Breast epithelium (tissue), 4 donors: ENCODE results near the gene ADAMTS19. TPM values are rescaled to one million over a fixed set of nuclear protein-coding genes. Genes with fewer than 3 reads are reported as not detected.
"Not testable (repeated sequence)": the region's sequence is repeated elsewhere in the genome, so short reads cannot be mapped to it uniquely, and the experiment has no call there.

Experiments used
- DNase-seq, 2 donors: peaks; one replicate each; pipeline ENCODE4 v3.0.0-alpha.2; 2019; ENCODE audit warnings: low spot score in 2 of 2
- H3K27ac ChIP-seq, 2 donors: fragments of 200-600 bp; sonication (generic) in 1 of 2; one replicate each; pipeline ENCODE4 v1.5.1; 2016 to 2019; ENCODE audit warnings: mild to moderate bottlenecking in 1 of 2
- H3K27me3 ChIP-seq, 2 donors: fragments of 200-600 bp; sonication (generic) in 1 of 2; one replicate each; pipeline versions ENCODE4 v1.5.1 to v1.6.0; 2017 to 2019; ENCODE audit warnings: control low read depth in 1 of 2, mild to moderate bottlenecking in 1 of 2
- H3K36me3 ChIP-seq: fragments of 200-600 bp; one replicate; pipeline ENCODE4 v1.5.1; 2019
- H3K4me1 ChIP-seq, 2 donors: fragments of 200-600 bp; sonication (generic); one replicate each; pipeline ENCODE4 v1.5.1; 2016 to 2019; ENCODE audit warnings: control low read depth in 1 of 2
- H3K4me3 ChIP-seq, 3 donors: fragments of 200-600 bp; sonication (generic); 1 replicate in 2 of 3; 2 replicates in 1 of 3; pipeline ENCODE4 v1.5.1; 2016 to 2019; ENCODE audit warnings: mild to moderate bottlenecking in 3 of 3, moderate library complexity in 2 of 3
- H3K9me3 ChIP-seq, 2 donors: fragments of 200-600 bp; sonication (generic) in 1 of 2; one replicate each; pipeline ENCODE4 v1.5.1; 2016 to 2019; ENCODE audit warnings: control low read depth in 1 of 2
- CTCF ChIP-seq, 3 donors: fragments of 450-650 bp; IDR thresholded peaks; one replicate each; pipeline ENCODE4 v1.5.1; 2016 to 2017; ENCODE audit warnings: antibody characterized with exemption in 3 of 3, mild to moderate bottlenecking in 3 of 3, moderate library complexity in 3 of 3
- POLR2A ChIP-seq: fragments of 450-650 bp; IDR thresholded peaks from one replicate; pipeline ENCODE4 v1.6.1; 2016; ENCODE audit warnings: antibody characterized with exemption, mild to moderate bottlenecking, moderate library complexity
- POLR2AphosphoS5 ChIP-seq, 3 donors: sonication (generic); formaldehyde crosslinking; IDR thresholded peaks; one replicate each; pipeline ENCODE4 v1.6.1; 2017; ENCODE audit warnings: antibody characterized with exemption in 3 of 3
- intact Hi-C: fragments of 100-400 bp; cut with DNase I; formaldehyde crosslinking; loops from one replicate; pipeline ENCODE4 v1.15.1; 2023; ENCODE audit warnings: low total_unique reads
- total RNA-seq, 3 donors: library from RNA; depleted of rRNA; stranded (reverse); fragments of >200 nt; gene quantifications; one replicate each; pipeline ENCODE4 v1.1.0, GENCODE V29; 2016

Gene ADAMTS19
- total RNA-seq, 3 donors from 2014 or later, result 0.29 to 0.98 TPM; not detected in 1

- intact Hi-C loops, result no loop called here
- Histone ChIP-seq H3K9me3 (no peaks in the 10 kb centered on the region), H3K27ac (no peak overlapping the region), H3K36me3 (no peaks in the 10 kb centered on the region), H3K4me1 (no peaks in the 10 kb centered on the region), H3K27me3 (no peaks in the 10 kb centered on the region), H3K4me3 (no peak overlapping the region)
- no peak for TF ChIP-seq POLR2AphosphoS5 (IDR thresholded peaks at IDR 0.05)
- TF ChIP-seq POLR2A, result no peak
- TF ChIP-seq CTCF (IDR thresholded peaks at IDR 0.05), result no peak
- DNase-seq, result no peak
These were observed 35.1 kb upstream of the ADAMTS19 start for GRCh38 chr5:129425031-129425430.

GRCh38 chr5:129426071-129426470, 34.0 kb upstream of the ADAMTS19 start:
- no peaks in the 10 kb centered on the region for H3K4me1 ChIP-seq
- H3K36me3 ChIP-seq, result no peaks in the 10 kb centered on the region
- no peak overlapping the region for H3K4me3 ChIP-seq
- DNase-seq, result no peak
- no peak overlapping the region for H3K27ac ChIP-seq
- TF ChIP-seq POLR2A, result no peak
- no peaks in the 10 kb centered on the region for H3K27me3 ChIP-seq
- no peaks in the 10 kb centered on the region for H3K9me3 ChIP-seq
- intact Hi-C loops, result no loop called here

GRCh38 chr5:129428636-129429035, 31.5 kb upstream of the ADAMTS19 start:
- intact Hi-C loops, DNase-seq, H3K4me3 ChIP-seq, H3K4me1 ChIP-seq, H3K27me3 ChIP-seq, H3K9me3 ChIP-seq, H3K36me3 ChIP-seq, H3K27ac ChIP-seq: not testable (repeated sequence)

- Histone ChIP-seq H3K4me3 (no peak overlapping the region), H3K27ac (no peak overlapping the region), H3K36me3 (no peaks in the 10 kb centered on the region), H3K4me1 (no peaks in the 10 kb centered on the region), H3K27me3 (no peaks in the 10 kb centered on the region), H3K9me3 (no peaks in the 10 kb centered on the region)
- DNase-seq, result no peak
- TF ChIP-seq POLR2A (no peak), CTCF (IDR thresholded peaks at IDR 0.05) (no peak), POLR2AphosphoS5 (IDR thresholded peaks at IDR 0.05) (no peak)
- intact Hi-C loops, result no loop called here
These were observed 28.7 kb upstream of the ADAMTS19 start for GRCh38 chr5:129431406-129431805.

- no peak for DNase-seq
- Histone ChIP-seq H3K27ac (no peak overlapping the region), H3K27me3 (no peaks in the 10 kb centered on the region), H3K36me3 (no peaks in the 10 kb centered on the region), H3K4me1 (no peaks in the 10 kb centered on the region), H3K4me3 (no peak overlapping the region), H3K9me3 (no peaks in the 10 kb centered on the region)
- intact Hi-C loops, result no loop called here
- no peak for TF ChIP-seq POLR2AphosphoS5 (IDR thresholded peaks at IDR 0.05)
These were observed 21.8 kb upstream of the ADAMTS19 start for GRCh38 chr5:129438322-129438721.

- no peaks in the 10 kb centered on the region for H3K36me3 ChIP-seq
- no peak overlapping the region for H3K4me3 ChIP-seq
- no peak overlapping the region for H3K27ac ChIP-seq
- H3K9me3 ChIP-seq, result no peaks in the 10 kb centered on the region
- intact Hi-C loops, result no loop called here
- DNase-seq, result no peak
- TF ChIP-seq POLR2AphosphoS5 (IDR thresholded peaks at IDR 0.05), result no peak
- no peak for TF ChIP-seq CTCF (IDR thresholded peaks at IDR 0.05)
- no peak for TF ChIP-seq POLR2A
- no peaks in the 10 kb centered on the region for H3K4me1 ChIP-seq
- no peaks in the 10 kb centered on the region for H3K27me3 ChIP-seq
These were observed 19.7 kb upstream of the ADAMTS19 start for GRCh38 chr5:129440424-129440823.

- intact Hi-C loops, result no loop called here
- Histone ChIP-seq H3K27me3 (no peaks in the 10 kb centered on the region), H3K4me3 (no peak overlapping the region), H3K27ac (no peak overlapping the region), H3K36me3 (no peaks in the 10 kb centered on the region), H3K4me1 (no peaks in the 10 kb centered on the region), H3K9me3 (no peaks in the 10 kb centered on the region)
- no peak for DNase-seq
- no peak for TF ChIP-seq CTCF (IDR thresholded peaks at IDR 0.05)
- no peak for TF ChIP-seq POLR2A
- no peak for TF ChIP-seq POLR2AphosphoS5 (IDR thresholded peaks at IDR 0.05)
These were observed 19.0 kb upstream of the ADAMTS19 start for GRCh38 chr5:129441096-129441495.
